Measurements from ENCODE around the gene PPP6R2. TPM values are rescaled to one million over a fixed set of nuclear protein-coding genes. Genes with fewer than 3 reads are reported as not detected.

The PPP6R2 gene
- 19.8 to 29.7 TPM (median 23.2 TPM) in 3 replicates for polyA plus RNA-seq
- polyA plus RNA-seq (2011; ENCODE audit: low read depth), result 11.6 TPM
- 13.3 and 28.8 TPM in 2 replicates for polyA plus RNA-seq (2011; cell fraction: cytosol; rRNA removed)
- polyA plus RNA-seq (2011; cell fraction: nucleus; rRNA removed), result 38.8 and 54.6 TPM in 2 replicates
- 20.6 and 25.0 TPM in 2 replicates for polyA plus RNA-seq (2012; ENCODE audit: low replicate concordance)
- polyA minus RNA-seq, result 28.0 to 48.1 TPM (median 40.1 TPM) in 3 replicates
- 31.7 TPM for polyA minus RNA-seq (2011; cell fraction: cytosol; rRNA and poly(A)+ RNA removed)
- 29.2 and 36.5 TPM in 2 replicates for polyA minus RNA-seq (2011; cell fraction: nucleus; rRNA and poly(A)+ RNA removed)

GRCh38 chr22:50342651-50343540, at the start of gene PPP6R2:
Gene PPP6R2, plus strand, starts transcription at chr22:50343327. Its CDS starts 50,582 bp downstream, at chr22:50393909.
- FAIRE-seq, result no peak
- H3K4me2 ChIP-seq (ENCODE audit: control insufficient read depth, extremely low read depth, insufficient read depth, low read depth, low read length), result peak within 1 kb of the TSS; percentile 89
- H3K9ac ChIP-seq (ENCODE audit: control insufficient read depth, extremely low read depth, insufficient read depth, low read length), result peak within 1 kb of the TSS; percentile 80
- H2AFZ ChIP-seq (ENCODE audit: control insufficient read depth, low read length), result peak within 1 kb of the TSS; percentile 79
- TF ChIP-seq EZH2 (IDR thresholded peaks at IDR 0.05; ENCODE audit: low read length) (no peak), CTCF (optimal IDR thresholded peaks at IDR 0.05 in 1 of 3, IDR thresholded peaks at IDR 0.05 in 1 of 3, conservative IDR thresholded peaks at IDR 0.05 in 1 of 3; ENCODE audit: extremely low read depth in 1 of 3, insufficient read depth in 2 of 3, low read length in 3 of 3) (no peak)
- peak within 1 kb of the TSS; percentile 73 to 79 (median 73) for H3K4me3 ChIP-seq (ENCODE audit: control insufficient read depth in 2 of 3, extremely low read depth in 1 of 3, insufficient read depth in 2 of 3, low read depth in 1 of 3, low read length in 3 of 3)
- peaks cover 0 to 3% of the 10 kb centered on the region in 2 experiments for H3K36me3 ChIP-seq (ENCODE audit: control insufficient read depth in 2 of 2, extremely low read depth in 1 of 2, insufficient read depth in 2 of 2, low read length in 2 of 2)
- H3K9me3 ChIP-seq (ENCODE audit: control insufficient read depth, low read depth, low read length), result no peaks in the 10 kb centered on the region
- peaks cover under 1% of the 10 kb centered on the region for H3K4me1 ChIP-seq (ENCODE audit: control insufficient read depth, extremely low read depth, insufficient read depth, low read length)
- dilution Hi-C loops (cut with MboI; ENCODE audit: extremely low pct_ligation_motif_present, low sequenced_read_pairs), result no loop called here
- H3K27me3 ChIP-seq (ENCODE audit: control insufficient read depth, extremely low read depth, insufficient read depth, low read length), result no peaks in the 10 kb centered on the region
- no peaks in the 10 kb centered on the region for H4K20me1 ChIP-seq (ENCODE audit: control insufficient read depth, extremely low read depth, insufficient read depth, low read length)
- DNase-seq (ENCODE audit: low read depth, low spot score), result no peak
- H3K79me2 ChIP-seq (ENCODE audit: control insufficient read depth, insufficient read depth, low read length), result peaks cover 20% of the 10 kb centered on the region
- H3K27ac ChIP-seq (ENCODE audit: control insufficient read depth, insufficient read depth, low read length), result peak within 1 kb of the TSS; percentile 67
- H3K9me1 ChIP-seq (ENCODE audit: control insufficient read depth, extremely low read depth, insufficient read depth, low read length), result no peaks in the 10 kb centered on the region

- peaks cover 20 to 25% of the 10 kb centered on the region in 2 experiments for H3K36me3 ChIP-seq (ENCODE audit: control insufficient read depth in 2 of 2, extremely low read depth in 1 of 2, insufficient read depth in 2 of 2, low read length in 2 of 2)
- H4K20me1 ChIP-seq (ENCODE audit: control insufficient read depth, extremely low read depth, insufficient read depth, low read length), result peaks cover 17% of the 10 kb centered on the region
Observed at GRCh38 chr22:50293441-50294318, 49.4 kb upstream of the PPP6R2 start.

More at GRCh38 chr22:50293441-50294318, 49.4 kb upstream of the PPP6R2 start:
- DNase-seq (ENCODE audit: low read depth, low spot score), result no peak
- no peaks in the 10 kb centered on the region for H3K9me1 ChIP-seq (ENCODE audit: control insufficient read depth, extremely low read depth, insufficient read depth, low read length)
- TF ChIP-seq EZH2 (IDR thresholded peaks at IDR 0.05; ENCODE audit: low read length), result no peak
- no peak for TF ChIP-seq CTCF (optimal IDR thresholded peaks at IDR 0.05 in 1 of 3, IDR thresholded peaks at IDR 0.05 in 1 of 3, conservative IDR thresholded peaks at IDR 0.05 in 1 of 3; ENCODE audit: extremely low read depth in 1 of 3, insufficient read depth in 2 of 3, low read length in 3 of 3)
- peaks cover 18% of the 10 kb centered on the region for H3K4me1 ChIP-seq (ENCODE audit: control insufficient read depth, extremely low read depth, insufficient read depth, low read length)
- H3K4me3 ChIP-seq (ENCODE audit: control insufficient read depth in 2 of 3, extremely low read depth in 1 of 3, insufficient read depth in 2 of 3, low read depth in 1 of 3, low read length in 3 of 3), result peak overlapping the region; percentile 19 to 57 (median 32)
- peak overlapping the region; percentile 61 for H3K27ac ChIP-seq (ENCODE audit: control insufficient read depth, insufficient read depth, low read length)
- FAIRE-seq, result no peak
- dilution Hi-C loops (cut with MboI; ENCODE audit: extremely low pct_ligation_motif_present, low sequenced_read_pairs), result no loop called here
- no peaks in the 10 kb centered on the region for H3K9me3 ChIP-seq (ENCODE audit: control insufficient read depth, low read depth, low read length)
- H3K79me2 ChIP-seq (ENCODE audit: control insufficient read depth, insufficient read depth, low read length), result peaks cover 94% of the 10 kb centered on the region
- H3K9ac ChIP-seq (ENCODE audit: control insufficient read depth, extremely low read depth, insufficient read depth, low read length), result peak overlapping the region; percentile 50
- H2AFZ ChIP-seq (ENCODE audit: control insufficient read depth, low read length), result no peak overlapping the region
- no peaks in the 10 kb centered on the region for H3K27me3 ChIP-seq (ENCODE audit: control insufficient read depth, extremely low read depth, insufficient read depth, low read length)
- H3K4me2 ChIP-seq (ENCODE audit: control insufficient read depth, extremely low read depth, insufficient read depth, low read depth, low read length), result peak overlapping the region; percentile 79

Data from keratinocyte (primary cell).